ENCODE data around the gene DPEP3. TPM values are rescaled to one million over a fixed set of nuclear protein-coding genes. Genes with fewer than 3 reads are reported as not detected.

The DPEP3 gene
- total and polyA plus RNA-seq, 3 donors from 2014 or later: 61.0 to 138 (median 127) TPM

GRCh38 chr16:68009157-68009735 is 28.9 kb upstream of the DPEP3 start:
- WGBS, 2 donors: 63 to 76% methylated on average over 9 of the region's 9 CpGs
- no peak for TF ChIP-seq CTCF (IDR thresholded peaks at IDR 0.05)
- no peak for TF ChIP-seq POLR2A (IDR thresholded peaks at IDR 0.05)

GRCh38 chr16:68005786-68006286 is 25.5 kb upstream of the DPEP3 start:
- 59 to 67% methylated on average over 6 of the region's 6 CpGs for WGBS, 2 donors
- peak; percentile 49 for DNase-seq
- Histone ChIP-seq H3K36me3 (ENCODE audit: low read depth, missing control alignments) (no peaks in the 10 kb centered on the region), H3K9me3 (no peaks in the 10 kb centered on the region), H3K4me3 (no peak overlapping the region), H3K27ac (peak overlapping the region in 1 of 2 donors; percentile 3), H3K27me3 (no peaks in the 10 kb centered on the region), H3K4me1 (no peaks in the 10 kb centered on the region)
- TF ChIP-seq CTCF (IDR thresholded peaks at IDR 0.05) (no peak), POLR2A (IDR thresholded peaks at IDR 0.05) (no peak)
- intact Hi-C loops (cut with DNase I; ENCODE audit: low total_unique reads): no loop called here

More at GRCh38 chr16:68009157-68009735, 28.9 kb upstream of the DPEP3 start:
- no peaks in the 10 kb centered on the region for H3K36me3 ChIP-seq (ENCODE audit: low read depth, missing control alignments)
- no peak overlapping the region for H3K27ac ChIP-seq
- no peaks in the 10 kb centered on the region for H3K27me3 ChIP-seq
- H3K4me1 ChIP-seq: no peaks in the 10 kb centered on the region
- intact Hi-C loops (cut with DNase I; ENCODE audit: low total_unique reads): no loop called here
- no peaks in the 10 kb centered on the region for H3K9me3 ChIP-seq
- no peak overlapping the region for H3K4me3 ChIP-seq
- DNase-seq: no peak

GRCh38 chr16:68005211-68005610 is 24.9 kb upstream of the DPEP3 start:
- Histone ChIP-seq H3K27ac (no peak overlapping the region), H3K4me1 (no peaks in the 10 kb centered on the region), H3K9me3 (no peaks in the 10 kb centered on the region), H3K27me3 (no peaks in the 10 kb centered on the region), H3K36me3 (ENCODE audit: low read depth, missing control alignments) (no peaks in the 10 kb centered on the region), H3K4me3 (no peak overlapping the region)
- 88 to 93% methylated on average over 9 of the region's 9 CpGs for WGBS, 2 donors
- DNase-seq: no peak
- intact Hi-C loops (cut with DNase I; ENCODE audit: low total_unique reads): no loop called here
- no peak for TF ChIP-seq POLR2A (IDR thresholded peaks at IDR 0.05)

GRCh38 chr16:68003031-68003430 is 22.7 kb upstream of the DPEP3 start:
- no peaks in the 10 kb centered on the region for H3K4me1 ChIP-seq
- DNase-seq: no peak
- H3K27ac ChIP-seq: no peak overlapping the region
- H3K27me3 ChIP-seq: no peaks in the 10 kb centered on the region
- TF ChIP-seq CTCF (IDR thresholded peaks at IDR 0.05) (no peak), POLR2A (IDR thresholded peaks at IDR 0.05) (no peak)
- 84 to 89% methylated on average over 4 of the region's 4 CpGs for WGBS, 2 donors
- no peaks in the 10 kb centered on the region for H3K36me3 ChIP-seq (ENCODE audit: low read depth, missing control alignments)
- intact Hi-C loops (cut with DNase I; ENCODE audit: low total_unique reads): no loop called here
- no peaks in the 10 kb centered on the region for H3K9me3 ChIP-seq
- H3K4me3 ChIP-seq: no peak overlapping the region

GRCh38 chr16:68000450-68000849 is 20.2 kb upstream of the DPEP3 start:
- Histone ChIP-seq H3K9me3 (no peaks in the 10 kb centered on the region), H3K27ac (no peak overlapping the region), H3K36me3 (ENCODE audit: low read depth, missing control alignments) (no peaks in the 10 kb centered on the region), H3K4me1 (no peaks in the 10 kb centered on the region), H3K4me3 (no peak overlapping the region), H3K27me3 (no peaks in the 10 kb centered on the region)
- TF ChIP-seq CTCF (IDR thresholded peaks at IDR 0.05) (no peak), POLR2A (IDR thresholded peaks at IDR 0.05) (no peak)
- intact Hi-C loops (cut with DNase I; ENCODE audit: low total_unique reads): no loop called here
- 54 to 63% methylated on average over 3 of the region's 3 CpGs for WGBS, 2 donors
- no peak for DNase-seq
